Liver (tissue), 3 donors: ENCODE results near the gene LMOD1.

Experiments used
- TAF1 ChIP-seq: conservative IDR thresholded peaks from 2 replicates; pipeline ENCODE4 v1.6.1; 2016; ENCODE audit warnings: antibody characterized with exemption, mild to moderate bottlenecking
- TF ChIP-seq, protein P1 (sequence below): fragments of 150-350 bp; IDR thresholded peaks from 2 replicates; pipeline ENCODE4 v1.5.1; 2017; ENCODE audit warnings: improper control_type of control experiment, low read depth, low read length; ENCODE audit not compliant: missing input control
- donor health status: healthy.
- donor health status: healthy.

- TF ChIP-seq TAF1: no peak
- TF ChIP-seq, protein P1, sequence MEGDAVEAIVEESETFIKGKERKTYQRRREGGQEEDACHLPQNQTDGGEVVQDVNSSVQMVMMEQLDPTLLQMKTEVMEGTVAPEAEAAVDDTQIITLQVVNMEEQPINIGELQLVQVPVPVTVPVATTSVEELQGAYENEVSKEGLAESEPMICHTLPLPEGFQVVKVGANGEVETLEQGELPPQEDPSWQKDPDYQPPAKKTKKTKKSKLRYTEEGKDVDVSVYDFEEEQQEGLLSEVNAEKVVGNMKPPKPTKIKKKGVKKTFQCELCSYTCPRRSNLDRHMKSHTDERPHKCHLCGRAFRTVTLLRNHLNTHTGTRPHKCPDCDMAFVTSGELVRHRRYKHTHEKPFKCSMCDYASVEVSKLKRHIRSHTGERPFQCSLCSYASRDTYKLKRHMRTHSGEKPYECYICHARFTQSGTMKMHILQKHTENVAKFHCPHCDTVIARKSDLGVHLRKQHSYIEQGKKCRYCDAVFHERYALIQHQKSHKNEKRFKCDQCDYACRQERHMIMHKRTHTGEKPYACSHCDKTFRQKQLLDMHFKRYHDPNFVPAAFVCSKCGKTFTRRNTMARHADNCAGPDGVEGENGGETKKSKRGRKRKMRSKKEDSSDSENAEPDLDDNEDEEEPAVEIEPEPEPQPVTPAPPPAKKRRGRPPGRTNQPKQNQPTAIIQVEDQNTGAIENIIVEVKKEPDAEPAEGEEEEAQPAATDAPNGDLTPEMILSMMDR: no peak
These were observed 63.1 kb downstream of the LMOD1 start for GRCh38 chr1:201883266-201883665.
